ENCODE measurements around the gene EP400. TPM values are rescaled to one million over a fixed set of nuclear protein-coding genes. Genes with fewer than 3 reads are reported as not detected.

The EP400 gene
- total RNA-seq, 1 experiment from 2014 or later = 61.7 TPM

DNA sequence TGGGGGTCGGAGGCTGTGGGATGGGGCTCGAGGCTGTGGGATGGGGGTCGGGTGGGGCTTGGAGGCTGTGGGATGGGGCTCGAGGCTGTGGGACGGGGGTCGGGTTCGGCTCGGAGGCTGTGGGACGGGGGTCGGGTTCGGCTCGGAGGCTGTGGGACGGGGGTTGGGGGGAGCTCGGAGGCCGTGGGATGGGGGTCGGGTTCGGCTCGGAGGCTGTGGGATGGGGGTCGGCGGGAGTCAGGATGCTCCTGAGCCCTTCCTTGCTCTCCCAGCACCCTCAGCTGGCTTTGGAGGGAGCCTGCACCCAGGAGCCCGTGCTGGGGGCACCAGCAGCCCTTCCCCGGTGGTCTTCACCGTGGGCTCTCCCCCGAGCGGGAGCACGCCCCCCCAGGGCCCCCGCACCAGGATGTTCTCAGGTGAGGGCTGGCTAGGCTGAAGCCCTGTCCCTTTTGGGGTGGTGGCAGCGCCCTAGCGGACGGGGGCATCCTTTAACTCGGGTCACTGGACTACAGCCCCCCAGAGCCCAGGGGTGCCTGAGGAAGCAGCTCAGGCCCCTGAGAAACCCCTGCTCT lies 32.5 kb upstream of the EP400 start:
- Histone ChIP-seq H3K14ac (ENCODE audit: insufficient read depth, low read length) (no peak overlapping the region), H3K23ac (ENCODE audit: insufficient read length, low read depth, low read length) (no peak overlapping the region), H2BK120ac (ENCODE audit: low read depth, low read length, poor library complexity, severe bottlenecking) (no peak overlapping the region), H3K27me3 (ENCODE audit: insufficient read depth, low read length) (no peaks in the 10 kb centered on the region), H3K4me2 (ENCODE audit: insufficient read depth, insufficient read length, low read length) (no peak overlapping the region), H4K20me1 (ENCODE audit: control insufficient read depth, insufficient read depth, insufficient read length) (peaks cover 3% of the 10 kb centered on the region), H3K56ac (ENCODE audit: insufficient read length, low read depth, low read length) (no peak overlapping the region), H2AK5ac (ENCODE audit: insufficient read length, low read length) (no peak overlapping the region), H2BK20ac (ENCODE audit: low read depth, low read length, poor library complexity, severe bottlenecking) (no peak overlapping the region), H3K23me2 (ENCODE audit: insufficient read length, low read depth, low read length, poor library complexity, severe bottlenecking) (no peaks in the 10 kb centered on the region), H2BK12ac (ENCODE audit: insufficient read length, low read depth, low read length) (no peak overlapping the region), H3K79me1 (ENCODE audit: insufficient read depth, low read depth, low read length, poor library complexity, severe bottlenecking) (no peaks in the 10 kb centered on the region), H4K5ac (ENCODE audit: insufficient read length, low read depth, low read length) (no peak overlapping the region), H3K18ac (ENCODE audit: insufficient read length, low read depth, low read length) (no peak overlapping the region), H3K4me1 (ENCODE audit: insufficient read depth, low read length) (no peaks in the 10 kb centered on the region), H3T11ph (ENCODE audit: low read length) (no peak overlapping the region), H3K79me2 (ENCODE audit: insufficient read depth, low read length) (no peaks in the 10 kb centered on the region), H3K9ac (ENCODE audit: extremely low read depth, insufficient read length, low read length) (no peak overlapping the region), H3K27ac (ENCODE audit: insufficient read length, low read depth, low read length) (no peak overlapping the region), H2AFZ (ENCODE audit: low read length) (no peak overlapping the region), H3K4ac (ENCODE audit: low read depth, low read length) (no peak overlapping the region), H3K9me3 (ENCODE audit: control insufficient read depth, low read depth, low read length) (no peaks in the 10 kb centered on the region), H4K91ac (ENCODE audit: insufficient read length, low read depth, low read length) (no peak overlapping the region), H4K8ac (replicated peaks; ENCODE audit: insufficient read length, low read depth, low read length) (no peak overlapping the region), H2BK5ac (ENCODE audit: insufficient read length, low read length) (no peak overlapping the region), H2BK15ac (ENCODE audit: low read depth, low read length) (no peak overlapping the region)
- Mint-ChIP-seq H3K27ac (no peak overlapping the region), H3K4me1 (no peaks in the 10 kb centered on the region), H3K9me3 (no peaks in the 10 kb centered on the region), H3K4me3 (no peak overlapping the region), H3K36me3 (ENCODE audit: insufficient read depth in 1 of 3, low read depth in 3 of 3) (peaks cover 5 to 53% (median 41%) of the 10 kb centered on the region in 3 experiments; a peak in 6 of 7 replicates), H3K27me3 (ENCODE audit: low read depth) (no peaks in the 10 kb centered on the region)
- peak; percentile 79 for DNase-seq
- whole genome bisulfite sequencing (ENCODE audit: extremely low coverage, insufficient read length, low lambda C conversion rate) = no CpG with 5 or more reads among the region's 31 CpGs
- TF ChIP-seq, protein P1, sequence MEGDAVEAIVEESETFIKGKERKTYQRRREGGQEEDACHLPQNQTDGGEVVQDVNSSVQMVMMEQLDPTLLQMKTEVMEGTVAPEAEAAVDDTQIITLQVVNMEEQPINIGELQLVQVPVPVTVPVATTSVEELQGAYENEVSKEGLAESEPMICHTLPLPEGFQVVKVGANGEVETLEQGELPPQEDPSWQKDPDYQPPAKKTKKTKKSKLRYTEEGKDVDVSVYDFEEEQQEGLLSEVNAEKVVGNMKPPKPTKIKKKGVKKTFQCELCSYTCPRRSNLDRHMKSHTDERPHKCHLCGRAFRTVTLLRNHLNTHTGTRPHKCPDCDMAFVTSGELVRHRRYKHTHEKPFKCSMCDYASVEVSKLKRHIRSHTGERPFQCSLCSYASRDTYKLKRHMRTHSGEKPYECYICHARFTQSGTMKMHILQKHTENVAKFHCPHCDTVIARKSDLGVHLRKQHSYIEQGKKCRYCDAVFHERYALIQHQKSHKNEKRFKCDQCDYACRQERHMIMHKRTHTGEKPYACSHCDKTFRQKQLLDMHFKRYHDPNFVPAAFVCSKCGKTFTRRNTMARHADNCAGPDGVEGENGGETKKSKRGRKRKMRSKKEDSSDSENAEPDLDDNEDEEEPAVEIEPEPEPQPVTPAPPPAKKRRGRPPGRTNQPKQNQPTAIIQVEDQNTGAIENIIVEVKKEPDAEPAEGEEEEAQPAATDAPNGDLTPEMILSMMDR (conservative IDR thresholded peaks at IDR 0.05) = no peak
